PC-3 (cell line): ENCODE measurements around the gene UBE2F. TPM values are rescaled to one million over a fixed set of nuclear protein-coding genes. Genes with fewer than 3 reads are reported as not detected.

ENCODE experiments used
- ATAC-seq: fragments of 200-7000 bp; cut with Tn5 transposase; 2 replicates; pipeline ENCODE4 v1.9.1; 2020; ENCODE audit warnings: mild to moderate bottlenecking, moderate library complexity
- BruUV-seq: library from RNA; stranded (reverse); fragments of 400-500 nt; replicated peaks from 2 replicates; lab custom pipeline; 2021; lab: Mats Ljungman, UMichigan
- CTCF ChIA-PET: fragments of 300-600 bp; sonication (Branson Sonifier 250); formaldehyde crosslinking; loops from one replicate; lab custom pipeline; 2022; ENCODE audit warnings: antibody characterized with exemption; lab: Charles Lee
- POLR2A ChIA-PET: fragments of 300-600 bp; sonication (Branson Sonifier 250); formaldehyde crosslinking; loops from one replicate; lab custom pipeline; 2022; ENCODE audit warnings: antibody characterized with exemption; ENCODE audit not compliant: unreplicated experiment; lab: Charles Lee
- DNase-seq: peaks from one replicate; pipeline ENCODE4 v3.0.0-alpha.2; 2015
- H2AFZ ChIP-seq: fragments of 300-600 bp; sonication (generic); 2 replicates; pipeline ENCODE4 v1.6.0; 2016; ENCODE audit warnings: antibody characterized with exemption, low read length
- H3F3A ChIP-seq: fragments of 300-600 bp; sonication (generic); one replicate; pipeline ENCODE4 v1.6.0; 2017; ENCODE audit warnings: antibody characterized with exemption, low read length, control low read depth, mild to moderate bottlenecking; ENCODE audit not compliant: unreplicated experiment
- H3K27ac ChIP-seq: fragments of 300-600 bp; sonication (generic); 2 replicates; pipeline ENCODE4 v1.5.1; 2016; ENCODE audit warnings: mild to moderate bottlenecking, low read length
- H3K27me3 ChIP-seq: fragments of 300-600 bp; sonication (generic); 2 replicates; pipeline ENCODE4 v1.6.1; 2016; ENCODE audit warnings: low read length, mixed read lengths
- H3K36me3 ChIP-seq: fragments of 300-600 bp; sonication (generic); 2 replicates; pipeline ENCODE4 v1.6.1; 2016; ENCODE audit warnings: low read depth, mixed run types, low read length, mixed read lengths
- H3K4me1 ChIP-seq: fragments of 300-600 bp; sonication (generic); 2 replicates; pipeline ENCODE4 v1.5.1; 2016; ENCODE audit warnings: low read length; ENCODE audit not compliant: insufficient read depth
- H3K4me2 ChIP-seq: fragments of 300-600 bp; sonication (generic); 2 replicates; pipeline ENCODE4 v1.6.0; 2016; ENCODE audit warnings: low read length
- H3K4me3 ChIP-seq: fragments of 300-600 bp; sonication (generic); 2 replicates; pipeline ENCODE4 v1.5.1; 2016; ENCODE audit warnings: mild to moderate bottlenecking, low read length, mixed read lengths
- H3K79me2 ChIP-seq: fragments of 300-600 bp; sonication (generic); 2 replicates; pipeline ENCODE4 v1.6.1; 2017; ENCODE audit warnings: low read length, mixed read lengths
- H3K9ac ChIP-seq: fragments of 300-600 bp; sonication (generic); 2 replicates; pipeline ENCODE4 v1.6.0; 2016; ENCODE audit warnings: mild to moderate bottlenecking, low read length
- H3K9me2 ChIP-seq: fragments of 300-600 bp; sonication (generic); replicated peaks from 2 replicates; pipeline ENCODE4 v1.6.1; 2016; ENCODE audit warnings: mixed run types, low read length, mixed read lengths
- H3K9me3 ChIP-seq: fragments of 300-600 bp; sonication (generic); 2 replicates; pipeline ENCODE4 v1.6.1; 2016; ENCODE audit warnings: low read length, mixed read lengths
- H4K20me1 ChIP-seq: fragments of 300-600 bp; sonication (generic); 2 replicates; pipeline ENCODE4 v1.6.1; 2016; ENCODE audit warnings: low read length, mixed read lengths
- EZH2 ChIP-seq: fragments of 300-600 bp; sonication (generic); IDR thresholded peaks from one replicate; pipeline ENCODE4 v1.6.1; 2017; ENCODE audit warnings: antibody characterized with exemption, mild to moderate bottlenecking, low read length; ENCODE audit not compliant: unreplicated experiment
- EZH2phosphoT487 ChIP-seq: fragments of 300-600 bp; sonication (generic); IDR thresholded peaks from 2 replicates; pipeline ENCODE4 v1.6.1; 2018; ENCODE audit warnings: mild to moderate bottlenecking, antibody characterized with exemption, low read length, borderline replicate concordance
- intact Hi-C: fragments of 100-400 bp; cut with micrococcal nuclease; formaldehyde crosslinking; loops from 2 replicates; pipeline ENCODE4 v1.9.0; 2023
- total RNA-seq: library from RNA; depleted of rRNA; stranded (reverse); fragments of >200 nt; gene quantifications from 2 replicates; pipeline ENCODE4 v1.2.3, GENCODE V29; 2014
- TF ChIP-seq, protein P1 (sequence below): fragments of 300-600 bp; sonication (generic); conservative IDR thresholded peaks from 2 replicates; pipeline ENCODE4 v1.5.1; 2017; ENCODE audit warnings: antibody characterized with exemption, low read depth, mild to moderate bottlenecking, low read length

UBE2F gene
- total RNA-seq, 1 experiment from 2014 or later, result 57.8 TPM

DNA sequence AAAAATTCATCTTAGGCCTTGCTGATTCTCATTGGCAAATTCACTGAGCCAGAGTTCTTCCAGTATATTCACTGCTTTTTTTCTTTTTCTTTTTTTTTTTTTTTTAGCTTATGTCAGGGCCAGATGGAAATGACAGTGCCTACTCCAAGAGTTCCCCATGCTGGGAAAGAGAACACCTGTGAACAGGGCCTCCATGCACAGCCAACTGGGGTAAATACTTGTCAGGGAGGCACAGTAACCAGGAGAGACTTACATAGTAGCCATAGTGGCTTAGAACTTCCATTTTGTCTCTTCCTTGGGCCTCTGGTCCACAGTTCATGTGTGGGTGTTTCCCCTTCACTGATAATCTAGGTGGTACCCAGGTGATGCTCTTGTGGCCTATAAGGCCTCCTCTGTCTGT is 78.8 kb downstream of the UBE2F start:
- H2AFZ ChIP-seq, result no peak overlapping the region
- TF ChIP-seq, protein P1, sequence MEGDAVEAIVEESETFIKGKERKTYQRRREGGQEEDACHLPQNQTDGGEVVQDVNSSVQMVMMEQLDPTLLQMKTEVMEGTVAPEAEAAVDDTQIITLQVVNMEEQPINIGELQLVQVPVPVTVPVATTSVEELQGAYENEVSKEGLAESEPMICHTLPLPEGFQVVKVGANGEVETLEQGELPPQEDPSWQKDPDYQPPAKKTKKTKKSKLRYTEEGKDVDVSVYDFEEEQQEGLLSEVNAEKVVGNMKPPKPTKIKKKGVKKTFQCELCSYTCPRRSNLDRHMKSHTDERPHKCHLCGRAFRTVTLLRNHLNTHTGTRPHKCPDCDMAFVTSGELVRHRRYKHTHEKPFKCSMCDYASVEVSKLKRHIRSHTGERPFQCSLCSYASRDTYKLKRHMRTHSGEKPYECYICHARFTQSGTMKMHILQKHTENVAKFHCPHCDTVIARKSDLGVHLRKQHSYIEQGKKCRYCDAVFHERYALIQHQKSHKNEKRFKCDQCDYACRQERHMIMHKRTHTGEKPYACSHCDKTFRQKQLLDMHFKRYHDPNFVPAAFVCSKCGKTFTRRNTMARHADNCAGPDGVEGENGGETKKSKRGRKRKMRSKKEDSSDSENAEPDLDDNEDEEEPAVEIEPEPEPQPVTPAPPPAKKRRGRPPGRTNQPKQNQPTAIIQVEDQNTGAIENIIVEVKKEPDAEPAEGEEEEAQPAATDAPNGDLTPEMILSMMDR, result no peak
- no peak for TF ChIP-seq EZH2phosphoT487
- TF ChIP-seq EZH2, result no peak
- CTCF ChIA-PET, result interaction anchor here (0.6 kb wide), 1 partner anchor 189 kb away, joined by 6 read pairs; no protein-coding TSS in a partner anchor

DNA sequence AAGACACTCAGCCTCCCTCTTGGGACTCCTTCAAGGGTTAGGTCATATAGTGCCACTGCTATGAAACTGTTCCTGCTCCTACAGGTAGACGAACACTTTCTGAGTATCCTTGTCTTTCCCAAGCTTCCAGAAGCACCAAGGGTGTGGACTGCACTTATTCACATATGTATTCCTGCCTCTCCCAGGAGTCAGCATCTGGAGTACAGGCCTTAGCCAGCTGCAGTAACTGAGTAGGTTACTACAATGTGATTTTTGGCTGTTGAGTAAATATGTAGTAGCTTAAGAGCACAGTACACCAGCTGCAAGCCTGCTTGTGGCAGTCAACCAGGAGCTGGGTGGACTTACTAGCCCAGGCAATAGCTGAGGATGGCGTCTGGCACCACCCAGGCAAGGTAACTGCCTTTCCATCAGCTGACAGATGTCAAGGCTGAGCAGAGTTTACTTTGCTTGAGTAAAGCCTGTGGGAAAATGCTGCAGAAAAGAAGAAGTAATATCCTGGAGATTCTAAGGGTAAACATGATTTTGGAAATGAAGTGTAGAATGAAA is 80.0 kb downstream of the UBE2F start:
- no peaks in the 10 kb centered on the region for H3K27me3 ChIP-seq
- H3K27ac ChIP-seq, result no peak overlapping the region
- H2AFZ ChIP-seq, result no peak overlapping the region
- no peaks in the 10 kb centered on the region for H3K79me2 ChIP-seq
- H3K9me3 ChIP-seq, result no peaks in the 10 kb centered on the region
- H3K9ac ChIP-seq, result no peak overlapping the region
- H3F3A ChIP-seq, result no peaks in the 10 kb centered on the region
- no peaks in the 10 kb centered on the region for H4K20me1 ChIP-seq
- TF ChIP-seq EZH2phosphoT487, result no peak
- TF ChIP-seq, protein P1, result no peak
- TF ChIP-seq EZH2, result no peak
- no TSS peak for BruUV-seq
- H3K36me3 ChIP-seq, result no peaks in the 10 kb centered on the region; the same call in 1 of the 2 replicates
- ATAC-seq, result no peak
- ChIA-PET POLR2A (no interaction called here), CTCF (no interaction called here)
- no peak overlapping the region for H3K4me2 ChIP-seq
- no peak for DNase-seq
- no peaks in the 10 kb centered on the region for H3K4me1 ChIP-seq
- no peak overlapping the region for H3K4me3 ChIP-seq
- no peaks in the 10 kb centered on the region for H3K9me2 ChIP-seq
- intact Hi-C loops, result no loop called here

More for the DNA sequence above, 78.8 kb downstream of the UBE2F start:
- no peak overlapping the region for H3K4me3 ChIP-seq
- no peak overlapping the region for H3K4me2 ChIP-seq
- no peaks in the 10 kb centered on the region for H3K27me3 ChIP-seq
- no peak for ATAC-seq
- H3K9ac ChIP-seq, result no peak overlapping the region
- no peaks in the 10 kb centered on the region for H3K9me3 ChIP-seq
- H3F3A ChIP-seq, result no peaks in the 10 kb centered on the region
- POLR2A ChIA-PET, result no interaction called here
- H3K9me2 ChIP-seq, result no peaks in the 10 kb centered on the region
- H4K20me1 ChIP-seq, result no peaks in the 10 kb centered on the region
- intact Hi-C loops, result no loop called here
- no peak for DNase-seq
- no peak overlapping the region for H3K27ac ChIP-seq
- BruUV-seq, result no TSS peak
- no peaks in the 10 kb centered on the region for H3K4me1 ChIP-seq
- H3K36me3 ChIP-seq, result no peaks in the 10 kb centered on the region; the same call in 1 of the 2 replicates
- no peaks in the 10 kb centered on the region for H3K79me2 ChIP-seq

DNA sequence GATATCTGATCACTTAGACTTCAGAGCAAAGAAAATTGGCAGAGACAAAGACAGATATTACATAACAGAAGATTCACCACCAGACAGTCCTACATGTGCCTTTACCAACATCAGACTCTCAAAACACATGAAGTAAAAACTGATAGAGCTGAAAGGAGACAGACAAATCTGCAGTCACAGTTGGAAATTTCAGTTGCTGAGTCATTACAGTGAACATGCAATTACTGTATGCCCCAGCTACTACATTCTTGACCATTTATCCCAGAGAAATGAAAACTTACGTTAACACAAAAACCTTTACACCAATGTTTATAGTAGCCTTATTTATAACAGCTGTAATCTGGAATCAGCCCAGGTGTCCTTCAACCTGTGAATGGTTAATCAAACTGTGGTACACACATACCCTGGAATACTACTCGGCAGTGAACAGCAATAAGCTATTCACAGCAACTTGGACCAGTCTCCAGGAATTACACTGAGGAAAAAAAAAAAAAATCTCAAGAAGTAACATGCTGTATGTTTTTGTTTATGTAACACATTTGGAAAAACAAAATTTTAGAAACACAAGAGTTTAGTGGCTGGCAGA is 86.5 kb downstream of the UBE2F start:
- POLR2A ChIA-PET, result no interaction called here
- Histone ChIP-seq H4K20me1 (no peaks in the 10 kb centered on the region), H3K4me1 (no peaks in the 10 kb centered on the region), H3K79me2 (no peaks in the 10 kb centered on the region), H3K9me3 (no peaks in the 10 kb centered on the region), H3K36me3 (no peaks in the 10 kb centered on the region), H3K4me3 (no peak overlapping the region), H2AFZ (no peak overlapping the region), H3K9ac (no peak overlapping the region), H3K27me3 (no peaks in the 10 kb centered on the region), H3F3A (no peaks in the 10 kb centered on the region), H3K9me2 (no peaks in the 10 kb centered on the region), H3K4me2 (no peak overlapping the region), H3K27ac (no peak overlapping the region)
- TF ChIP-seq, protein P1, result no peak
- TF ChIP-seq EZH2 (no peak), EZH2phosphoT487 (no peak)
- ATAC-seq (0 out of 2 replicates have a peak, but pooled peaks have one; percentile 20), DNase-seq (peak; percentile 12)
- BruUV-seq, result no TSS peak
- intact Hi-C loops, result no loop called here
- CTCF ChIA-PET, result no interaction called here
